A549 (cell line): Measurements from ENCODE around the gene TAC3. TPM values are rescaled to one million over a fixed set of nuclear protein-coding genes. Genes with fewer than 3 reads are reported as not detected.

Experiments
- ATAC-seq, 2 experiments: fragments of 200-7000 bp in 1 of 2; fragments of >200 bp in 1 of 2; cut with Nextera tagmentation in 1 of 2; cut with Tn5 transposase in 1 of 2; 3 replicates each; pipeline versions ENCODE4 v1.8.0 to v1.9.1; 2018 to 2020; ENCODE audit warnings: mild to moderate bottlenecking in 1 of 2, moderate library complexity in 1 of 2
- CTCF ChIA-PET: fragments of 300-600 bp; sonication (Branson Sonifier 250); formaldehyde crosslinking; extraction: SDS; loops from one replicate; lab custom pipeline; 2021; ENCODE audit warnings: antibody characterized with exemption, inconsistent platforms; lab: Yijun Ruan, JAX
- POLR2A ChIA-PET: fragments of 350-600 bp; formaldehyde crosslinking; extraction: SDS; loops from one replicate; lab custom pipeline; 2021; ENCODE audit warnings: antibody characterized with exemption, inconsistent platforms; lab: Yijun Ruan, JAX
- DNase-seq, 2 experiments: peaks; one replicate each; pipeline versions ENCODE4 v3.0.0 to v3.0.0-alpha.2; 2011 to 2016; ENCODE audit warnings: low read depth in 1 of 2, low spot score in 1 of 2
- FAIRE-seq: peaks from 2 replicates; lab custom pipeline; 2011; peaks lifted over from hg19 to GRCh38; lab: Jason Lieb, UNC
- H3K27ac ChIP-seq, 2 experiments: fragments of >200 bp; sonication (Bioruptor Twin); formaldehyde crosslinking; 3 replicates each; pipeline ENCODE4 v1.5.1; 2016 to 2017
- H3K4me1 ChIP-seq: fragments of >200 bp; sonication (Bioruptor Twin); formaldehyde crosslinking; 3 replicates; pipeline ENCODE4 v1.6.1; 2016
- H3K4me2 ChIP-seq: fragments of >200 bp; sonication (Bioruptor Twin); formaldehyde crosslinking; 3 replicates; pipeline ENCODE4 v1.6.1; 2016
- H3K4me3 ChIP-seq: fragments of >200 bp; sonication (Bioruptor Twin); formaldehyde crosslinking; 3 replicates; pipeline ENCODE4 v1.5.1; 2016
- H3K9me3 ChIP-seq: fragments of >200 bp; sonication (Bioruptor Twin); formaldehyde crosslinking; 3 replicates; pipeline ENCODE4 v1.6.1; 2016
- CEBPB ChIP-seq, 2 experiments: fragments of >200 bp in 1 of 2; sonication (Bioruptor Twin) in 1 of 2; formaldehyde crosslinking in 1 of 2; IDR thresholded peaks; 2 replicates each; pipeline ENCODE4 v1.6.1; 2012 to 2016
- E2F6 ChIP-seq: IDR thresholded peaks from 2 replicates; pipeline ENCODE4 v1.6.1; 2012; ENCODE audit warnings: low read depth, borderline replicate concordance
- EHMT2 ChIP-seq: fragments of 200-600 bp; sonication (generic); IDR thresholded peaks from 2 replicates; pipeline ENCODE4 v1.6.1; 2016; ENCODE audit warnings: antibody characterized with exemption, low read depth, mild to moderate bottlenecking, moderate library complexity
- EP300 ChIP-seq, 2 experiments: fragments of >200 bp; sonication (Bioruptor Twin); formaldehyde crosslinking; IDR thresholded peaks; 2 replicates in 1 of 2; 3 replicates in 1 of 2; pipeline ENCODE4 v1.6.1; 2016 to 2017
- ESRRA ChIP-seq: fragments of 150-350 bp; IDR thresholded peaks from 2 replicates; pipeline ENCODE4 v1.6.1; 2014; ENCODE audit warnings: mild to moderate bottlenecking, low read length, borderline replicate concordance
- FOXS1 ChIP-seq: fragments of 250-450 bp; sonication (Bioruptor Pico); IDR thresholded peaks from 2 replicates; pipeline ENCODE4 v1.5.0; 2020; ENCODE audit warnings: mild to moderate bottlenecking, moderate library complexity
- GATA3 ChIP-seq: IDR thresholded peaks from 2 replicates; pipeline ENCODE4 v1.6.1; 2012; ENCODE audit warnings: borderline replicate concordance
- HDAC2 ChIP-seq: fragments of 200-600 bp; sonication (generic); IDR thresholded peaks from 2 replicates; pipeline ENCODE4 v1.6.1; 2016
- HEYL ChIP-seq: fragments of 250-450 bp; sonication (Bioruptor Pico); IDR thresholded peaks from 2 replicates; pipeline ENCODE4 v1.8.0; 2021; ENCODE audit warnings: mild to moderate bottlenecking, moderate library complexity
- JUN ChIP-seq, 2 experiments: fragments of >200 bp; sonication (Bioruptor Twin); formaldehyde crosslinking; IDR thresholded peaks; 2 replicates in 1 of 2; 3 replicates in 1 of 2; pipeline ENCODE4 v1.6.1; 2016 to 2017
- KDM1A ChIP-seq: fragments of 200-600 bp; sonication (generic); IDR thresholded peaks from 2 replicates; pipeline ENCODE4 v1.6.1; 2016; ENCODE audit warnings: low read depth, mild to moderate bottlenecking
- KDM5A ChIP-seq: fragments of 200-600 bp; sonication (generic); IDR thresholded peaks from 2 replicates; pipeline ENCODE4 v1.6.1; 2016; ENCODE audit warnings: antibody characterized with exemption, mild to moderate bottlenecking
- NFE2L2 ChIP-seq: fragments of 150-350 bp; conservative IDR thresholded peaks from 2 replicates; pipeline ENCODE4 v1.6.1; 2014; ENCODE audit warnings: low read length
- NPAS2 ChIP-seq: fragments of 250-450 bp; sonication (Bioruptor Pico); IDR thresholded peaks from 2 replicates; pipeline ENCODE4 v1.8.0; 2022; ENCODE audit warnings: mild to moderate bottlenecking, moderate library complexity, borderline replicate concordance
- POLR2A ChIP-seq: IDR thresholded peaks from 2 replicates; pipeline ENCODE4 v1.6.1; 2012; ENCODE audit warnings: mild to moderate bottlenecking, low read length
- RCOR1 ChIP-seq: fragments of 150-350 bp; IDR thresholded peaks from 2 replicates; pipeline ENCODE4 v1.6.1; 2014; ENCODE audit warnings: antibody characterized with exemption, low read length, low read depth
- RFX5 ChIP-seq: fragments of 450-650 bp; IDR thresholded peaks from 2 replicates; pipeline ENCODE4 v1.7.1; 2014; ENCODE audit warnings: antibody characterized with exemption, mild to moderate bottlenecking, moderate library complexity
- RNF2 ChIP-seq: fragments of 200-600 bp; sonication (generic); IDR thresholded peaks from 2 replicates; pipeline ENCODE4 v1.6.1; 2016; ENCODE audit warnings: low read depth, mild to moderate bottlenecking, antibody characterized with exemption, moderate library complexity, borderline replicate concordance
- SMC3 ChIP-seq: fragments of >200 bp; sonication (Bioruptor Twin); formaldehyde crosslinking; IDR thresholded peaks from 3 replicates; pipeline ENCODE4 v1.6.1; 2018; ENCODE audit warnings: inconsistent platforms
- SREBF2 ChIP-seq: fragments of 450-650 bp; IDR thresholded peaks from 2 replicates; pipeline ENCODE4 v1.6.1; 2014; ENCODE audit warnings: mild to moderate bottlenecking, moderate library complexity
- USF2 ChIP-seq: fragments of 450-650 bp; IDR thresholded peaks from 2 replicates; pipeline ENCODE4 v1.6.1; 2014; ENCODE audit warnings: antibody characterized with exemption
- ZC3H11A ChIP-seq: fragments of 450-650 bp; IDR thresholded peaks from 2 replicates; pipeline ENCODE4 v1.6.1; 2014; ENCODE audit warnings: antibody characterized with exemption, mild to moderate bottlenecking
- ZNF302 ChIP-seq: fragments of 250-450 bp; sonication (Bioruptor Pico); IDR thresholded peaks from 2 replicates; pipeline ENCODE4 v1.9.0; 2021; ENCODE audit warnings: inconsistent platforms, mild to moderate bottlenecking, moderate library complexity
- WGBS: methylation state at CpG from one replicate; pipeline ENCODE4 v1.1.6; 2017; ENCODE audit errors: missing lambda C conversion rate; 5-methylcytosine and 5-hydroxymethylcytosine counted together
- polyA plus RNA-seq, 4 experiments: library from polyadenylated mRNA; depleted of rRNA in 3 of 4; stranded (reverse); fragments of >200 nt; fragmentation: RNase III in 1 of 4; extraction: RNeasy Plus Mini Kit Qiagen cat#74134 plus additional on column Dnase treatment in 1 of 4; gene quantifications; 2 replicates in 3 of 4; 3 replicates in 1 of 4; pipeline ENCODE4 v1.2.3, GENCODE V29; 2011 to 2017
- TF ChIP-seq, protein P1 (sequence below): IDR thresholded peaks from 2 replicates; pipeline ENCODE4 v1.6.1; 2012
- TF ChIP-seq, protein P2 (sequence below): IDR thresholded peaks from 2 replicates; pipeline ENCODE4 v1.6.1; 2012
- TF ChIP-seq, protein P3 (sequence below): fragments of 250-450 bp; sonication (Bioruptor Pico); IDR thresholded peaks from 2 replicates; pipeline ENCODE4 v1.5.0; 2021; ENCODE audit warnings: mild to moderate bottlenecking, moderate library complexity, borderline replicate concordance

The TAC3 gene
- polyA plus RNA-seq, 2 of the 4 experiments (the other 2 are of a cell fraction): 0.16 TPM; not detected in 1

GRCh38 chr12:56995930-56996496, 20.3 kb downstream of the TAC3 start:
- 97% methylated on average over 11 of the region's 11 CpGs for WGBS
- ChIA-PET POLR2A (no interaction called here), CTCF (interaction anchor here (1.0 to 10.1 kb wide), 7 partner anchors 8 to 238 kb away, joined by 3 to 119 read pairs (median 8); partner anchors contain the start of gene HSD17B6)
- Histone ChIP-seq H3K9me3 (no peaks in the 10 kb centered on the region), H3K4me3 (no peak overlapping the region), H3K4me2 (no peak overlapping the region), H3K27ac (no peak overlapping the region), H3K4me1 (no peaks in the 10 kb centered on the region)
- TF ChIP-seq ZC3H11A (no peak), SMC3 (no peak), POLR2A (no peak), SREBF2 (no peak), JUN (IDR thresholded peaks at IDR 0.05) (no peak), NFE2L2 (no peak)
- TF ChIP-seq, protein P1, sequence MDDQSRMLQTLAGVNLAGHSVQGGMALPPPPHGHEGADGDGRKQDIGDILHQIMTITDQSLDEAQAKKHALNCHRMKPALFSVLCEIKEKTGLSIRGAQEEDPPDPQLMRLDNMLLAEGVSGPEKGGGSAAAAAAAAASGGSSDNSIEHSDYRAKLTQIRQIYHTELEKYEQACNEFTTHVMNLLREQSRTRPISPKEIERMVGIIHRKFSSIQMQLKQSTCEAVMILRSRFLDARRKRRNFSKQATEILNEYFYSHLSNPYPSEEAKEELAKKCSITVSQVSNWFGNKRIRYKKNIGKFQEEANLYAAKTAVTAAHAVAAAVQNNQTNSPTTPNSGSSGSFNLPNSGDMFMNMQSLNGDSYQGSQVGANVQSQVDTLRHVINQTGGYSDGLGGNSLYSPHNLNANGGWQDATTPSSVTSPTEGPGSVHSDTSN: no peak
- no peak for DNase-seq
- ATAC-seq: no peak; a peak in 1 of 6 replicates
- FAIRE-seq: no peak

- no peak overlapping the region for H3K4me3 ChIP-seq
- ChIA-PET POLR2A (no interaction called here), CTCF (interaction anchor here (0.9 to 10.1 kb wide), 11 partner anchors 8 to 237 kb away, joined by 3 to 119 read pairs (median 7); partner anchors contain the start of genes HSD17B6 and ZBTB39)
- no peak overlapping the region for H3K27ac ChIP-seq
- DNase-seq: no peak
- no peak for TF ChIP-seq CEBPB (IDR thresholded peaks at IDR 0.05)
- TF ChIP-seq E2F6: no peak
- no peak for TF ChIP-seq RCOR1
- TF ChIP-seq ZC3H11A: no peak
- no peak for TF ChIP-seq RNF2
- TF ChIP-seq HEYL (CRISPR knock-in tag): no peak
- TF ChIP-seq, all 56 proteins: peak for 0
- ATAC-seq (no peak), FAIRE-seq (no peak)
- Histone ChIP-seq H3K4me1 (no peaks in the 10 kb centered on the region), H3K9me3 (no peaks in the 10 kb centered on the region), H3K4me2 (no peak overlapping the region)
- 96% methylated on average over 23 of the region's 26 CpGs for WGBS
These were observed 21.0 kb downstream of the TAC3 start for GRCh38 chr12:56995201-56995929.

- no peak overlapping the region for H3K4me3 ChIP-seq
- H3K4me2 ChIP-seq: no peak overlapping the region
- H3K4me1 ChIP-seq: 0 out of 3 replicates have a peak, but pooled peaks cover 4% of the 10 kb centered on the region
- no peaks in the 10 kb centered on the region for H3K9me3 ChIP-seq
- FAIRE-seq: no peak
- H3K27ac ChIP-seq: no peak overlapping the region
- ATAC-seq: no peak
- POLR2A ChIA-PET: no interaction called here
- WGBS: 77% methylated on average over 8 of the region's 10 CpGs
- CTCF ChIA-PET: interaction anchor here (0.6 to 5.4 kb wide), 13 partner anchors 10 to 266 kb away, joined by 3 to 57 read pairs (median 5); partner anchors contain the start of gene ZBTB39
- DNase-seq: no peak
- no peak for TF ChIP-seq KDM5A
- TF ChIP-seq NPAS2 (CRISPR knock-in tag): no peak
- no peak for TF ChIP-seq KDM1A
- TF ChIP-seq EP300 (IDR thresholded peaks at IDR 0.05): no peak
- TF ChIP-seq ZNF302: no peak
- TF ChIP-seq GATA3: no peak
These were observed 22.0 kb downstream of the TAC3 start for GRCh38 chr12:56994231-56994746.

DNA sequence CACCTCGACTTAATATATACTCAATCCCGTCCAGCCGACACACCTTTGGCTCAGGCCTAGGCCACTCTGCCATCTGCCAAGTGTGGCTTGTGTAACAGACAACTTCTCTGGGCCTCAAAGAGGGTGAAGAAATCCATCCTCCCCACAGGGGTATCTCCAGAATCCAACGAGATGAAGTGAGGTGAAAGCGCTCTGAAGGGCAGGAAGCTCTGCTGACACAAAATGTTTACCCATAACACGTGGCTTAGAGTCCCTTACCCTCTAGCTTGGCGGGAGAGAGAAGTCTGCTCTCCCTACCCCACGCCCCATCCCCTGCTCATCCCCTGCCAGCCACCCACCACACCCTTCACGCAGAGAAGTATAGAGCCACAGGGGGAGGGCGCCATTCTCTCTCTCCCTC, 23.0 kb downstream of the TAC3 start:
- CTCF ChIA-PET: interaction anchor here (1.1 to 5.4 kb wide), 8 partner anchors 11 to 239 kb away, joined by 3 to 57 read pairs (median 6); partner anchors contain the start of gene ZBTB39
- DNase-seq: no peak
- WGBS: 73% methylated on average over 10 of the region's 10 CpGs
- POLR2A ChIA-PET: no interaction called here
- no peak for ATAC-seq
- Histone ChIP-seq H3K27ac (no peak overlapping the region), H3K4me1 (0 out of 3 replicates have a peak, but pooled peaks cover 6% of the 10 kb centered on the region), H3K9me3 (no peaks in the 10 kb centered on the region), H3K4me2 (no peak overlapping the region), H3K4me3 (no peak overlapping the region)
- FAIRE-seq: no peak
- no peak for TF ChIP-seq FOXS1
- TF ChIP-seq USF2: no peak
- TF ChIP-seq NPAS2 (CRISPR knock-in tag): no peak
- TF ChIP-seq, protein P2, sequence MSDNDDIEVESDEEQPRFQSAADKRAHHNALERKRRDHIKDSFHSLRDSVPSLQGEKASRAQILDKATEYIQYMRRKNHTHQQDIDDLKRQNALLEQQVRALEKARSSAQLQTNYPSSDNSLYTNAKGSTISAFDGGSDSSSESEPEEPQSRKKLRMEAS: no peak
- TF ChIP-seq SMC3: no peak
- TF ChIP-seq ZNF302: no peak
- TF ChIP-seq, protein P3, sequence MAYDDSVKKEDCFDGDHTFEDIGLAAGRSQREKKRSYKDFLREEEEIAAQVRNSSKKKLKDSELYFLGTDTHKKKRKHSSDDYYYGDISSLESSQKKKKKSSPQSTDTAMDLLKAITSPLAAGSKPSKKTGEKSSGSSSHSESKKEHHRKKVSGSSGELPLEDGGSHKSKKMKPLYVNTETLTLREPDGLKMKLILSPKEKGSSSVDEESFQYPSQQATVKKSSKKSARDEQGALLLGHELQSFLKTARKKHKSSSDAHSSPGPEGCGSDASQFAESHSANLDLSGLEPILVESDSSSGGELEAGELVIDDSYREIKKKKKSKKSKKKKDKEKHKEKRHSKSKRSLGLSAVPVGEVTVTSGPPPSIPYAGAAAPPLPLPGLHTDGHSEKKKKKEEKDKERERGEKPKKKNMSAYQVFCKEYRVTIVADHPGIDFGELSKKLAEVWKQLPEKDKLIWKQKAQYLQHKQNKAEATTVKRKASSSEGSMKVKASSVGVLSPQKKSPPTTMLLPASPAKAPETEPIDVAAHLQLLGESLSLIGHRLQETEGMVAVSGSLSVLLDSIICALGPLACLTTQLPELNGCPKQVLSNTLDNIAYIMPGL (CRISPR knock-in tag): no peak
- TF ChIP-seq RFX5: no peak
- TF ChIP-seq HDAC2: no peak
- TF ChIP-seq KDM1A: no peak
- TF ChIP-seq EHMT2: no peak
- TF ChIP-seq ESRRA: no peak
